Liver (tissue), 3 donors: ENCODE results near the gene LRGUK.

Experiments
- FOXA1 ChIP-seq: IDR thresholded peaks from 2 replicates; pipeline ENCODE4 v1.6.1; 2016; ENCODE audit warnings: antibody characterized with exemption
- GABPA ChIP-seq, 2 donors: IDR thresholded peaks in 1 of 2; conservative IDR thresholded peaks in 1 of 2; 2 replicates each; pipeline ENCODE4 v1.6.1; 2016; ENCODE audit warnings: antibody characterized with exemption in 2 of 2, mild to moderate bottlenecking in 1 of 2, moderate library complexity in 1 of 2
- TAF1 ChIP-seq: conservative IDR thresholded peaks from 2 replicates; pipeline ENCODE4 v1.6.1; 2016; ENCODE audit warnings: antibody characterized with exemption, mild to moderate bottlenecking
- YY1 ChIP-seq: IDR thresholded peaks from 2 replicates; pipeline ENCODE4 v1.6.1; 2016; ENCODE audit warnings: antibody characterized with exemption, mild to moderate bottlenecking
- TF ChIP-seq, protein P1 (sequence below): fragments of 150-350 bp; IDR thresholded peaks from 2 replicates; pipeline ENCODE4 v1.5.1; 2017; ENCODE audit warnings: improper control_type of control experiment, low read depth, low read length; ENCODE audit not compliant: missing input control
- TF ChIP-seq, protein P2 (sequence below): IDR thresholded peaks from 2 replicates; pipeline ENCODE4 v1.6.1; 2016; ENCODE audit warnings: antibody characterized with exemption, mild to moderate bottlenecking
- donor health status: healthy.
- donor health status: healthy.

DNA sequence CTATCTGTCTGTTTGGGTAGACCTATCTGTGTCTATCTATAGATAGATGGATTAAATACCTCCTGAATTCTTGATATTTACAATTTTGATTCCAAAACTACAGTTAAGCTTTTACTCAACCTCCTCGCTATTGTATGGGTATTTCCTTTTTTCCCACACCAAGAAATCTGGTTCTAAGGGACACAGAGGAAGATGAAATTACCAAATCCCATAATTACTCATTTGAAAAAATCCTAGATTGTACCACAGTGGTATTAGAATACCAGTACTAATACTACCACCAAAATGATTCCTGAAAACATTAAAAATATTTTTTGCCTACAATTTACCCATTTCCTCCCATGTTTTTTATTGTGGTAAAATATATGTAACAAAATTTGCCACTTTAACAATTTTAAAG is 53.2 kb downstream of the LRGUK start:
- TF ChIP-seq, protein P1, sequence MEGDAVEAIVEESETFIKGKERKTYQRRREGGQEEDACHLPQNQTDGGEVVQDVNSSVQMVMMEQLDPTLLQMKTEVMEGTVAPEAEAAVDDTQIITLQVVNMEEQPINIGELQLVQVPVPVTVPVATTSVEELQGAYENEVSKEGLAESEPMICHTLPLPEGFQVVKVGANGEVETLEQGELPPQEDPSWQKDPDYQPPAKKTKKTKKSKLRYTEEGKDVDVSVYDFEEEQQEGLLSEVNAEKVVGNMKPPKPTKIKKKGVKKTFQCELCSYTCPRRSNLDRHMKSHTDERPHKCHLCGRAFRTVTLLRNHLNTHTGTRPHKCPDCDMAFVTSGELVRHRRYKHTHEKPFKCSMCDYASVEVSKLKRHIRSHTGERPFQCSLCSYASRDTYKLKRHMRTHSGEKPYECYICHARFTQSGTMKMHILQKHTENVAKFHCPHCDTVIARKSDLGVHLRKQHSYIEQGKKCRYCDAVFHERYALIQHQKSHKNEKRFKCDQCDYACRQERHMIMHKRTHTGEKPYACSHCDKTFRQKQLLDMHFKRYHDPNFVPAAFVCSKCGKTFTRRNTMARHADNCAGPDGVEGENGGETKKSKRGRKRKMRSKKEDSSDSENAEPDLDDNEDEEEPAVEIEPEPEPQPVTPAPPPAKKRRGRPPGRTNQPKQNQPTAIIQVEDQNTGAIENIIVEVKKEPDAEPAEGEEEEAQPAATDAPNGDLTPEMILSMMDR = no peak
- TF ChIP-seq FOXA1 = no peak
- TF ChIP-seq, protein P2, sequence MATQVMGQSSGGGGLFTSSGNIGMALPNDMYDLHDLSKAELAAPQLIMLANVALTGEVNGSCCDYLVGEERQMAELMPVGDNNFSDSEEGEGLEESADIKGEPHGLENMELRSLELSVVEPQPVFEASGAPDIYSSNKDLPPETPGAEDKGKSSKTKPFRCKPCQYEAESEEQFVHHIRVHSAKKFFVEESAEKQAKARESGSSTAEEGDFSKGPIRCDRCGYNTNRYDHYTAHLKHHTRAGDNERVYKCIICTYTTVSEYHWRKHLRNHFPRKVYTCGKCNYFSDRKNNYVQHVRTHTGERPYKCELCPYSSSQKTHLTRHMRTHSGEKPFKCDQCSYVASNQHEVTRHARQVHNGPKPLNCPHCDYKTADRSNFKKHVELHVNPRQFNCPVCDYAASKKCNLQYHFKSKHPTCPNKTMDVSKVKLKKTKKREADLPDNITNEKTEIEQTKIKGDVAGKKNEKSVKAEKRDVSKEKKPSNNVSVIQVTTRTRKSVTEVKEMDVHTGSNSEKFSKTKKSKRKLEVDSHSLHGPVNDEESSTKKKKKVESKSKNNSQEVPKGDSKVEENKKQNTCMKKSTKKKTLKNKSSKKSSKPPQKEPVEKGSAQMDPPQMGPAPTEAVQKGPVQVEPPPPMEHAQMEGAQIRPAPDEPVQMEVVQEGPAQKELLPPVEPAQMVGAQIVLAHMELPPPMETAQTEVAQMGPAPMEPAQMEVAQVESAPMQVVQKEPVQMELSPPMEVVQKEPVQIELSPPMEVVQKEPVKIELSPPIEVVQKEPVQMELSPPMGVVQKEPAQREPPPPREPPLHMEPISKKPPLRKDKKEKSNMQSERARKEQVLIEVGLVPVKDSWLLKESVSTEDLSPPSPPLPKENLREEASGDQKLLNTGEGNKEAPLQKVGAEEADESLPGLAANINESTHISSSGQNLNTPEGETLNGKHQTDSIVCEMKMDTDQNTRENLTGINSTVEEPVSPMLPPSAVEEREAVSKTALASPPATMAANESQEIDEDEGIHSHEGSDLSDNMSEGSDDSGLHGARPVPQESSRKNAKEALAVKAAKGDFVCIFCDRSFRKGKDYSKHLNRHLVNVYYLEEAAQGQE = no peak
- TF ChIP-seq YY1 = no peak
- no peak for TF ChIP-seq GABPA (IDR thresholded peaks at IDR 0.05 in 1 of 2, conservative IDR thresholded peaks at IDR 0.05 in 1 of 2)
- no peak for TF ChIP-seq TAF1
